HepG2 (cell line): ENCODE results near the gene DNM3. TPM values are rescaled to one million over a fixed set of nuclear protein-coding genes. Genes with fewer than 3 reads are reported as not detected.

Experiments used
- CC2D1A ChIP-seq: sonication (generic); formaldehyde crosslinking; IDR thresholded peaks from 2 replicates; pipeline ENCODE4 v1.8.1; 2023; ENCODE audit warnings: mild to moderate bottlenecking, missing genetic modification reagents
- FOXA1 ChIP-seq, 2 experiments: fragments of 450-650 bp in 1 of 2; sonication (generic) in 1 of 2; formaldehyde crosslinking in 1 of 2; IDR thresholded peaks; 2 replicates each; pipeline versions ENCODE4 v1.4.0 to v1.6.1; 2016 to 2020; ENCODE audit warnings: missing genetic modification reagents in 1 of 2
- GABPA ChIP-seq, 2 experiments: IDR thresholded peaks; 2 replicates each; pipeline ENCODE4 v1.6.1; 2011 to 2016; ENCODE audit warnings: low read depth in 2 of 2, low read length in 1 of 2, missing biosample characterization in 1 of 2, missing genetic modification characterization in 1 of 2
- HOXA7 ChIP-seq: sonication (generic); formaldehyde crosslinking; IDR thresholded peaks from 2 replicates; pipeline ENCODE4 v1.8.1; 2022; ENCODE audit warnings: mild to moderate bottlenecking, missing genetic modification reagents, moderate library complexity
- MBNL3 ChIP-seq: fragments of 250-450 bp; sonication (Bioruptor Pico); conservative IDR thresholded peaks from 2 replicates; pipeline ENCODE4 v1.8.0; 2022; ENCODE audit warnings: mild to moderate bottlenecking, inconsistent platforms
- MTF2 ChIP-seq: sonication (generic); formaldehyde crosslinking; IDR thresholded peaks from 2 replicates; pipeline ENCODE4 v1.5.0; 2020; ENCODE audit warnings: missing genetic modification reagents, borderline replicate concordance
- NFRKB ChIP-seq: fragments of 450-650 bp; IDR thresholded peaks from 2 replicates; pipeline ENCODE4 v1.6.1; 2017
- RAD51 ChIP-seq: fragments of 450-650 bp; IDR thresholded peaks from 2 replicates; pipeline ENCODE4 v1.6.1; 2016; ENCODE audit warnings: borderline replicate concordance
- REPIN1 ChIP-seq: sonication (generic); formaldehyde crosslinking; IDR thresholded peaks from 2 replicates; pipeline ENCODE4 v1.8.0; 2022; ENCODE audit warnings: missing genetic modification reagents, low read depth, mild to moderate bottlenecking, borderline replicate concordance
- SRSF1 ChIP-seq: fragments of 200-400 bp; formaldehyde crosslinking; optimal IDR thresholded peaks from 2 replicates; pipeline ENCODE3; 2017; ENCODE audit warnings: mild to moderate bottlenecking, low read depth, low read length, moderate library complexity
- ZNF282 ChIP-seq: fragments of 450-650 bp; IDR thresholded peaks from 2 replicates; pipeline ENCODE4 v1.6.1; 2018; ENCODE audit not compliant: partially characterized antibody
- ZNF558 ChIP-seq: sonication (generic); formaldehyde crosslinking; IDR thresholded peaks from 2 replicates; pipeline ENCODE4 v1.9.0; 2022; ENCODE audit warnings: mild to moderate bottlenecking, missing genetic modification reagents, borderline replicate concordance
- ZNF598 ChIP-seq: sonication (generic); formaldehyde crosslinking; IDR thresholded peaks from 2 replicates; pipeline ENCODE4 v1.5.1; 2020; ENCODE audit warnings: mild to moderate bottlenecking, missing genetic modification reagents, borderline replicate concordance
- ZNF670 ChIP-seq: sonication (generic); formaldehyde crosslinking; IDR thresholded peaks from 2 replicates; pipeline ENCODE4 v1.8.0; 2022; ENCODE audit warnings: mild to moderate bottlenecking, missing genetic modification reagents, borderline replicate concordance
- ZNF678 ChIP-seq: sonication (generic); formaldehyde crosslinking; IDR thresholded peaks from 2 replicates; pipeline ENCODE4 v1.4.0; 2020; ENCODE audit warnings: mild to moderate bottlenecking, missing genetic modification reagents
- ZNF777 ChIP-seq: sonication (generic); formaldehyde crosslinking; IDR thresholded peaks from 2 replicates; pipeline ENCODE4 v1.4.0; 2020; ENCODE audit warnings: missing genetic modification reagents
- polyA plus RNA-seq, 8 experiments: library from polyadenylated mRNA; depleted of rRNA in 3 of 8; stranded (reverse) in 7 of 8; unstranded in 1 of 8; fragments of >200 nt; fragmentation: Illumina TruSeq in 4 of 8; extraction: Trizol in 4 of 8; gene quantifications; 2 replicates each; pipeline versions ENCODE4 v1.2.1 to v1.2.3, GENCODE V29; 2011 to 2016; ENCODE audit warnings: low read depth in 4 of 8, missing spikeins in 1 of 8, mixed read lengths in 1 of 8; ENCODE audit not compliant: insufficient read depth in 1 of 8
- total RNA-seq, 5 experiments: library from RNA; depleted of rRNA; stranded (reverse); fragments of >200 nt; fragmentation: Illumina TruSeq; extraction: Trizol; gene quantifications; 2 replicates each; pipeline ENCODE4 v1.2.3, GENCODE V29; 2016; ENCODE audit warnings: low read depth in 1 of 5
- TF ChIP-seq, protein P1 (sequence below): sonication (generic); formaldehyde crosslinking; IDR thresholded peaks from 2 replicates; pipeline ENCODE4 v1.4.0; 2020; ENCODE audit warnings: missing genetic modification reagents
- TF ChIP-seq, protein P2 (sequence below): sonication (generic); formaldehyde crosslinking; IDR thresholded peaks from 2 replicates; pipeline ENCODE4 v1.4.0; 2020; ENCODE audit warnings: missing genetic modification reagents
- TF ChIP-seq, protein P3 (sequence below): sonication (generic); IDR thresholded peaks from 2 replicates; pipeline ENCODE4 v1.6.1; 2016; ENCODE audit warnings: low read depth, borderline replicate concordance
- TF ChIP-seq, protein P4 (sequence below): sonication (generic); formaldehyde crosslinking; IDR thresholded peaks from 2 replicates; pipeline ENCODE4 v1.4.0; 2020; ENCODE audit warnings: mild to moderate bottlenecking, low read depth, missing genetic modification reagents
- TF ChIP-seq, protein P5 (sequence below): sonication (generic); formaldehyde crosslinking; IDR thresholded peaks from 2 replicates; pipeline ENCODE4 v1.9.0; 2022; ENCODE audit warnings: missing genetic modification reagents, mild to moderate bottlenecking, borderline replicate concordance
- TF ChIP-seq, protein P6 (sequence below): sonication (generic); formaldehyde crosslinking; IDR thresholded peaks from 2 replicates; pipeline ENCODE4 v1.4.0; 2020; ENCODE audit warnings: mild to moderate bottlenecking, missing genetic modification reagents

The DNM3 gene
- total and polyA plus RNA-seq, 2 of the 13 experiments (the other 11 are each of a cell fraction or from before 2014, with no cell fraction given), result 0.05 TPM; not detected in 1

DNA sequence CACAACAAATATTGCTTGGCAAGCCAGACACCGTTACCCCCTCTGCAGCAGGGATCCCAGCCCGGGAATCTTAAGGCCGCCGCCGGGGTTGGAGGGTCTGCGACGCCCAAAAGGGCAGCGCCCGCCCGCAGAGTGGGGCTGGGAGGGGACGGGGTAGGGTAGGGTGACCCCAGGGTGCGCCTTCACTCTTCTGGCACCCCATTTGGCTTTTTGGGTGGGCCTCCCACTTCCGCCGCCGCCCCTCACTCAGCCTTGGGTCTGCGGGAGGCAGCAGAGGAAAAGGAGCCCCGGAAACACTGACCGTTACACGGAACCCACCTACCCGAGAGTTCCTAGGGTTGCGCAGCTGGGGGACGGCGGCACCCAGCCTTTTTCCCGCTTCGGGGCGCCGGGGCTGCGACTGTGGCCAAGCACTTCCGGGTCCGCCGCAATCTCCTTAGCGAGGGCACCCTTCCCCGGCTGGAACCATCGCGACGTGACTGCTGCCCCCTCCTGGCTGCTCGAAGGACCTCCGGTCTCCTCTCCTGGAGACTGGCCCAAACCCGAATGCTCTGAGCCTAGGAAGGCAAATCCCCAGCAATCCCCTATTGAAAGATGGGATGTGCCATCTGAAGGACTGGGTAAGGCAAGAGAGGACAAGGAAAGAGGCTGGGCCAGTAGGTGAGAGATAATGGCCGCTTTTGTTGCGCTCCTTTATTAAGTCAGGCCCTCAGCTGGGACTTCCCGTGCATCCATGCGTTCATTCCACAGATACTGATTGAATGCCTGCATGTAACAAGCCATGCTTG is 602.6 kb downstream of the DNM3 start, which contains the start of gene PIGC (continued):
- TF ChIP-seq GABPA (IDR thresholded peaks at IDR 0.05; ENCODE audit: low read depth, low read length), result peak; percentile 84
- TF ChIP-seq GABPA (CRISPR knock-in tag; IDR thresholded peaks at IDR 0.05; ENCODE audit: low read depth), result peak; percentile 91
- TF ChIP-seq, protein P1, sequence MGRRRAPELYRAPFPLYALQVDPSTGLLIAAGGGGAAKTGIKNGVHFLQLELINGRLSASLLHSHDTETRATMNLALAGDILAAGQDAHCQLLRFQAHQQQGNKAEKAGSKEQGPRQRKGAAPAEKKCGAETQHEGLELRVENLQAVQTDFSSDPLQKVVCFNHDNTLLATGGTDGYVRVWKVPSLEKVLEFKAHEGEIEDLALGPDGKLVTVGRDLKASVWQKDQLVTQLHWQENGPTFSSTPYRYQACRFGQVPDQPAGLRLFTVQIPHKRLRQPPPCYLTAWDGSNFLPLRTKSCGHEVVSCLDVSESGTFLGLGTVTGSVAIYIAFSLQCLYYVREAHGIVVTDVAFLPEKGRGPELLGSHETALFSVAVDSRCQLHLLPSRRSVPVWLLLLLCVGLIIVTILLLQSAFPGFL (CRISPR knock-in tag), result no peak
- TF ChIP-seq HOXA7 (CRISPR knock-in tag), result no peak
- no peak for TF ChIP-seq CC2D1A (CRISPR knock-in tag)
- TF ChIP-seq NFRKB, result no peak
- no peak for TF ChIP-seq FOXA1 (IDR thresholded peaks at IDR 0.05)
- no peak for TF ChIP-seq FOXA1 (CRISPR knock-in tag; IDR thresholded peaks at IDR 0.05)
- no peak for TF ChIP-seq ZNF777
- TF ChIP-seq ZNF558 (CRISPR knock-in tag), result 0 out of 2 replicates have a peak, but pooled peaks have one; percentile 61
- TF ChIP-seq, protein P2, sequence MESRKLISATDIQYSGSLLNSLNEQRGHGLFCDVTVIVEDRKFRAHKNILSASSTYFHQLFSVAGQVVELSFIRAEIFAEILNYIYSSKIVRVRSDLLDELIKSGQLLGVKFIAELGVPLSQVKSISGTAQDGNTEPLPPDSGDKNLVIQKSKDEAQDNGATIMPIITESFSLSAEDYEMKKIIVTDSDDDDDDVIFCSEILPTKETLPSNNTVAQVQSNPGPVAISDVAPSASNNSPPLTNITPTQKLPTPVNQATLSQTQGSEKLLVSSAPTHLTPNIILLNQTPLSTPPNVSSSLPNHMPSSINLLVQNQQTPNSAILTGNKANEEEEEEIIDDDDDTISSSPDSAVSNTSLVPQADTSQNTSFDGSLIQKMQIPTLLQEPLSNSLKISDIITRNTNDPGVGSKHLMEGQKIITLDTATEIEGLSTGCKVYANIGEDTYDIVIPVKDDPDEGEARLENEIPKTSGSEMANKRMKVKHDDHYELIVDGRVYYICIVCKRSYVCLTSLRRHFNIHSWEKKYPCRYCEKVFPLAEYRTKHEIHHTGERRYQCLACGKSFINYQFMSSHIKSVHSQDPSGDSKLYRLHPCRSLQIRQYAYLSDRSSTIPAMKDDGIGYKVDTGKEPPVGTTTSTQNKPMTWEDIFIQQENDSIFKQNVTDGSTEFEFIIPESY (CRISPR knock-in tag), result no peak
- TF ChIP-seq, protein P3, sequence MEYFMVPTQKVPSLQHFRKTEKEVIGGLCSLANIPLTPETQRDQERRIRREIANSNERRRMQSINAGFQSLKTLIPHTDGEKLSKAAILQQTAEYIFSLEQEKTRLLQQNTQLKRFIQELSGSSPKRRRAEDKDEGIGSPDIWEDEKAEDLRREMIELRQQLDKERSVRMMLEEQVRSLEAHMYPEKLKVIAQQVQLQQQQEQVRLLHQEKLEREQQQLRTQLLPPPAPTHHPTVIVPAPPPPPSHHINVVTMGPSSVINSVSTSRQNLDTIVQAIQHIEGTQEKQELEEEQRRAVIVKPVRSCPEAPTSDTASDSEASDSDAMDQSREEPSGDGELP, result peak; percentile 55; the same call in 1 of the 2 replicates
- TF ChIP-seq, protein P4, sequence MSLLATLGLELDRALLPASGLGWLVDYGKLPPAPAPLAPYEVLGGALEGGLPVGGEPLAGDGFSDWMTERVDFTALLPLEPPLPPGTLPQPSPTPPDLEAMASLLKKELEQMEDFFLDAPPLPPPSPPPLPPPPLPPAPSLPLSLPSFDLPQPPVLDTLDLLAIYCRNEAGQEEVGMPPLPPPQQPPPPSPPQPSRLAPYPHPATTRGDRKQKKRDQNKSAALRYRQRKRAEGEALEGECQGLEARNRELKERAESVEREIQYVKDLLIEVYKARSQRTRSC (CRISPR knock-in tag), result 0 out of 2 replicates have a peak, but pooled peaks have one; percentile 46
- TF ChIP-seq ZNF282, result no peak
- peak; percentile 68; the same call in 1 of the 2 replicates for TF ChIP-seq ZNF670 (CRISPR knock-in tag)
- no peak for TF ChIP-seq MBNL3
- TF ChIP-seq, protein P5, sequence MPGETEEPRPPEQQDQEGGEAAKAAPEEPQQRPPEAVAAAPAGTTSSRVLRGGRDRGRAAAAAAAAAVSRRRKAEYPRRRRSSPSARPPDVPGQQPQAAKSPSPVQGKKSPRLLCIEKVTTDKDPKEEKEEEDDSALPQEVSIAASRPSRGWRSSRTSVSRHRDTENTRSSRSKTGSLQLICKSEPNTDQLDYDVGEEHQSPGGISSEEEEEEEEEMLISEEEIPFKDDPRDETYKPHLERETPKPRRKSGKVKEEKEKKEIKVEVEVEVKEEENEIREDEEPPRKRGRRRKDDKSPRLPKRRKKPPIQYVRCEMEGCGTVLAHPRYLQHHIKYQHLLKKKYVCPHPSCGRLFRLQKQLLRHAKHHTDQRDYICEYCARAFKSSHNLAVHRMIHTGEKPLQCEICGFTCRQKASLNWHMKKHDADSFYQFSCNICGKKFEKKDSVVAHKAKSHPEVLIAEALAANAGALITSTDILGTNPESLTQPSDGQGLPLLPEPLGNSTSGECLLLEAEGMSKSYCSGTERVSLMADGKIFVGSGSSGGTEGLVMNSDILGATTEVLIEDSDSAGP (CRISPR knock-in tag), result peak; percentile 79; the same call in 1 of the 2 replicates
- TF ChIP-seq, protein P6, sequence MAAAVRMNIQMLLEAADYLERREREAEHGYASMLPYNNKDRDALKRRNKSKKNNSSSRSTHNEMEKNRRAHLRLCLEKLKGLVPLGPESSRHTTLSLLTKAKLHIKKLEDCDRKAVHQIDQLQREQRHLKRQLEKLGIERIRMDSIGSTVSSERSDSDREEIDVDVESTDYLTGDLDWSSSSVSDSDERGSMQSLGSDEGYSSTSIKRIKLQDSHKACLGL (CRISPR knock-in tag), result peak; percentile 73; the same call in 1 of the 2 replicates
- TF ChIP-seq ZNF678 (CRISPR knock-in tag), result no peak
- TF ChIP-seq SRSF1, result peak; percentile 59
- TF ChIP-seq MTF2 (CRISPR knock-in tag), result peak; percentile 90; the same call in 1 of the 2 replicates
- no peak for TF ChIP-seq RAD51
- peak; percentile 99 for TF ChIP-seq ZNF598
- peak; percentile 79; the same call in 1 of the 2 replicates for TF ChIP-seq REPIN1
